T-helper 2 cell treated with Interferon-gamma antibody and Interleukin-4, amounts not matched to agents 5 μg/mL and 100 μg/mL, for 36 hours (primary cell): ENCODE data around the gene TSFM.
A peak's percentile ranks its signal among the peaks of the same experiment; 100 is the strongest.

Experiments
- DNase-seq: peaks from one replicate; pipeline ENCODE4 v3.0.0; 2021; ENCODE audit warnings: low spot score
- H3K27ac Mint-ChIP-seq: one replicate; pipeline ENCODE4 v1.8.0; 2021; ENCODE audit warnings: mild to moderate bottlenecking, mixed read lengths
- H3K27me3 Mint-ChIP-seq: one replicate; pipeline ENCODE4 v1.8.0; 2021; ENCODE audit warnings: low read depth, mixed read lengths
- H3K36me3 Mint-ChIP-seq: one replicate; pipeline ENCODE4 v1.8.0; 2021; ENCODE audit warnings: low read depth, mixed read lengths
- H3K4me1 Mint-ChIP-seq: one replicate; pipeline ENCODE4 v1.8.0; 2021; ENCODE audit warnings: low read depth, mixed read lengths
- H3K4me3 Mint-ChIP-seq: one replicate; pipeline ENCODE4 v1.8.0; 2022; ENCODE audit warnings: mild to moderate bottlenecking, moderate library complexity, mixed read lengths
- H3K9me3 Mint-ChIP-seq: one replicate; pipeline ENCODE4 v1.8.0; 2021; ENCODE audit warnings: mixed read lengths

Gene TSFM

DNA sequence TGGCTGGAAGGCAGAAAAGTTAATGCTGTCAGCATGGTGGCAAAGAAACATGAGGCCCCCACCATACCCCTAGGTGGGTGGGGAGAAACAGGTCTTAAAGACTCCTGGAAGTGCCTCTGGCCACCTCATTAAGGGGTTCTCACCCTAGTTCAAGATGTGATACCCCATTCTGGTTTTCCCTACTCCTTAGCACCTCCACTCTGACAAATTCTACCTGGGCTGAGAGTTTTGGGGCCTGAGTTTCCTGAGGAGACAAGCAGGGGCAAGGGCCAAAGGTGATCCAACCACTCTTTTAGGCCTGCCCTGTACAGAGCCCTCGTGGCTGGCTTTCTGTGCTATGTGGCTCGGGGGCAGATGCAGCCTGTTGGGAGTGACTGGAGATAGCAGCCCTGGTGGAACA, 43.8 kb downstream of the TSFM start:
- H3K36me3 Mint-ChIP-seq: peaks cover 53% of the 10 kb centered on the region
- no peak for DNase-seq
- no peak overlapping the region for H3K4me3 Mint-ChIP-seq
- peaks cover 5% of the 10 kb centered on the region for H3K4me1 Mint-ChIP-seq
- no peak overlapping the region for H3K27ac Mint-ChIP-seq
- no peaks in the 10 kb centered on the region for H3K27me3 Mint-ChIP-seq
- no peaks in the 10 kb centered on the region for H3K9me3 Mint-ChIP-seq

DNA sequence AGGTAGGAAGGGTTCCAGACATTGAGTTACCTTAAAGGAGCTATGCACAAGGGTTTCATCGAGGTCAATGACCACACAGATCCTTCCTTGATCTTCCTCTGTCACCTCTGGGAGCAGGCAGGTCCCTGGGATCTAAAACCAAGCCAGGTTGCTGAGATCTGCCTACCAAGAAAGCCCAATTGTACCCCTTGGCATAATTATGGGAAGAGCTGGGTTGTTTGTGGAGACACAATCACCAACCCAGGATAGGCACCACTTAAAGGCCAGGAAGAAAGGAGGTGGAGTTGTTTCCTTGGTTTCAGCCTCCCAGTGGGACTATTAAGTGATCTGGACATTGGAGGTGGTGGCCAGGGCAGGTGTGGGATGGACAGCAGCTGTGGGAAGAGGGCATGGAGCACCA, 44.4 kb downstream of the TSFM start:
- Mint-ChIP-seq H3K27ac (no peak overlapping the region), H3K27me3 (no peaks in the 10 kb centered on the region), H3K4me1 (peaks cover 9% of the 10 kb centered on the region), H3K4me3 (no peak overlapping the region), H3K36me3 (peaks cover 56% of the 10 kb centered on the region), H3K9me3 (no peaks in the 10 kb centered on the region)
- DNase-seq: no peak

DNA sequence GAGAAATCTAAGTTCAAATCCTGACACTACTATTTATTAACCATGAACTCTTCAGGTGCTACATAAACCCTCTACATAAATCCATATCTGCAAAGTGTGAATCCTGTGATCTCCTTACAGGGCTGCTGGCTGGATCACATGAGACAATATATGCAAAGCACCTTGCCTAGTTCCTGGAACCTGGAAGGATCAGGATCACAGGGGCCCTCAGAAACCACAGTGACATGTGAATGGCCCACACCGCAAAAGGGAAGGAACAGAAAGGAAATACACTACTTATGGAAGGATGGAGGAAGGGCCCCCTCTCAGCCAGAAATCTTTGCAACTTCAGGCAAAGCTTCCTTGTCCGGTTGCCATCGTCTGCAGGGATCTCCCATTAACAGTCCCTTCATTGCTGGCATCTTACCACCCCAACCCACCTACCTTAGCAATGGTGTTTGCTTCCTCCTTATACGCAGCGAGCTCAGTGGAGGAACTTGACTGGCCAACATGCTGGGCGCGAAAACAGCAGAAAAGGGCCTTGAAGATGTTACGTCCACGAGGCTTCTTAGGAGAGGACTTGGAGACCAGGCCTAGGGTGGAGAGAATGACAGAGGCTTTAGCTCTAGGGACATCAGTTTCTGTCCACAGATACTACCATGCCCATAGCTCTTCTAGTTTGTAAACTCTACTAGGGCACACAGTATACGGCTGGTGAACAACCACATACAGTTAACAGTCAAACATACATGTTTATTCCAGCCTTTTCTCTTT, 46.6 kb downstream of the TSFM start:
- no peaks in the 10 kb centered on the region for H3K9me3 Mint-ChIP-seq
- peaks cover 37% of the 10 kb centered on the region for H3K36me3 Mint-ChIP-seq
- no peak for DNase-seq
- no peaks in the 10 kb centered on the region for H3K27me3 Mint-ChIP-seq
- H3K4me3 Mint-ChIP-seq: no peak overlapping the region
- H3K4me1 Mint-ChIP-seq: peaks cover 12% of the 10 kb centered on the region
- H3K27ac Mint-ChIP-seq: no peak overlapping the region

DNA sequence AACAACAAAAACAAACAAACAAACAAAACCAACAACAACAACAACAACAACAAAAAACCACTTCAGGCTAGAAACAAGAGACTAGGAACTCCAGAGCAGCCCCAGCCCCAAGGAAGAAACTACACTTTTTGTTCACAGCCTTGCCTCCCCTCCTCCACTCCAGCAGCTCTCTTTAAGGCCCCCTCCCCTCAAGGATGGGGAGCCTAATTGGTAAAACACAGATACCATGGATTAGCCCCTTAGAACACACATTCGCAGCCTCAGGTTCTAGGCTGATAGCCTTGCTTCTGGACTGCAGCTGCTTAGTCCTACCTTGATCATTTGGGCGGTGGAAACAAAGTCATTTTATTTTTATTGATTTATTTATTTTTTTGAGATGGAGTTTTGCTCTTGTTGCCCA, 47.8 kb downstream of the TSFM start:
- Mint-ChIP-seq H3K4me1 (peaks cover 13% of the 10 kb centered on the region), H3K9me3 (no peaks in the 10 kb centered on the region), H3K27me3 (no peaks in the 10 kb centered on the region), H3K36me3 (peaks cover 29% of the 10 kb centered on the region), H3K27ac (peak overlapping the region; percentile 45), H3K4me3 (no peak overlapping the region)
- DNase-seq: no peak

DNA sequence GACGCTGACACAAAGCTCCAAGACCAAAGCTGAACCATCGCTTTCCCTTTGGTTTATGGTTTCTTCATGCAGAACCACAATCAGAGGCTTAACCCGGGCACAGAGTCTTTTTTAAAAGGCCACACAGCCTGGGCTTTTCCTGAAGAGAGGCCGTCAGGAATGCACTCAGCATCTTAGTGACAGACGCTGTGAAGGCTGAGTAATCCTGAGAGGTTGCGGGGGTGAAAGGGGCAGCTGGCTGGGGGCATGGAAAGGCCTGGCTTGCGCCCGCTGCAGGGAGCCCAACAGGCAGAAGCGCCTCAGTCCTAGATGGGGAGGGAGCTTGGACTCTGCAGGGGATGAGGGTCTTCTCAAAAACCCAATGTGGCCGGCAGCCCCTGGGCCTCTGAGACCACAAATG, 50.4 kb downstream of the TSFM start:
- peaks cover 15% of the 10 kb centered on the region for H3K36me3 Mint-ChIP-seq
- H3K27ac Mint-ChIP-seq: no peak overlapping the region
- DNase-seq: no peak
- no peak overlapping the region for H3K4me3 Mint-ChIP-seq
- H3K4me1 Mint-ChIP-seq: peaks cover 36% of the 10 kb centered on the region
- H3K9me3 Mint-ChIP-seq: no peaks in the 10 kb centered on the region
- H3K27me3 Mint-ChIP-seq: no peaks in the 10 kb centered on the region

DNA sequence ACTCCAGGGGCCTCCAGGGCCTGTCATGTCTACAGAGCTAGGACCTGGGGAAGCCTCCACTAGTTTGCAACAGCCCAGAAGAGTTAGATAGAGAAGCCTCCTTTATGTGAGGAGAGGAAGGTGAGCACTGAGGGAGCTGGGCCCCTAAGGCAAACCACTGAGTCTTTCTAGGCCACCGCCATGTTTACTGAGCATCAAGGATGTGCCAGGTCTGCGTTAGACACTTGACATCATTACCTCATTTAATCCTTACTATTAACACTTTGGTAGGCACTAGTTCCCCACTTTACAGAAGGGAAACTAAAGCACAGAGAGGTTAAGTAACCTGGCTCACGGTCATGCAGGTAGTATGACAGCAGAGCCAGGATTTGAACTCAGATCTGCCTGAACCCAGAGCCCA, 51.1 kb downstream of the TSFM start:
- H3K4me1 Mint-ChIP-seq: peaks cover 43% of the 10 kb centered on the region
- H3K9me3 Mint-ChIP-seq: no peaks in the 10 kb centered on the region
- DNase-seq: no peak
- peaks cover 11% of the 10 kb centered on the region for H3K36me3 Mint-ChIP-seq
- H3K27me3 Mint-ChIP-seq: no peaks in the 10 kb centered on the region
- H3K27ac Mint-ChIP-seq: peak overlapping the region; percentile 47
- no peak overlapping the region for H3K4me3 Mint-ChIP-seq

DNA sequence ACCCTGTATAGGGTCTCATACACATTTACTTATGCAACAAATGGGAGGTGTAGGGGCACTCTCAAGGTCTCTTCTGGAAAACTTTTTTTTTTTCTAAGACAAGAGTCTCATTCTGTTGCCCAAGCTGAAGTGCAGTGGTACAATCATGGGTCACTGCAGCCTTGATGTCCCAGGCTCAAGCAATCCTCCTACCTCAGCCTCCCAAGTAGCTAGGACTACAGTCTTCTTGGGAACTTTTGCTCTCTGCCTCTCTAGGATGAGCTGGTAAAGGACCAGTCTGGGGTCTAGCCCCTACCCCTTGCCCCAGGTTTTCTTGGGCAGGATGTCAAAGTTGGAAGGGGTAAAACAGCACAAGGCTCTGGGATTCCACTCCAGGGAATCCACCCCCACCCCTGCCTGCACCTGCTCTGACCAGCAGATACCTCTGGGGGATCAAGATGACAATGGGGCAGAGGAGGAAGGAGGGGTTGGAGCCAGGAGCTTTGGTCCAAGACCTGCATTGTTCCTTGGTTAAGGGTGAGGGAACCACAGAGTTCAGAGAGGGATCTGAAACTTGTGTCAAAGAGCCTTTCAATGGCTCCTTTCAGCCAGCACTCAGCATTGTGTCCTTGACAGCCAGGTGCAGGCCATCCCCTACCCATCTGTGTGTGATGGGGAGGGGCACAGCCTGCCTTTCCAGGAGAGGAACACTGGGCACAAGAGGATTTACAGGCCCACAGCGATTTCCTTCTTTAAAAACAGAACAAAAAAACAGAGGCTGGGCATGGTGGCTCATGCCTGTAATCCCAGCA, 51.7 kb downstream of the TSFM start:
- Mint-ChIP-seq H3K9me3 (no peaks in the 10 kb centered on the region), H3K4me1 (peaks cover 49% of the 10 kb centered on the region), H3K4me3 (no peak overlapping the region), H3K36me3 (peaks cover 7% of the 10 kb centered on the region), H3K27ac (no peak overlapping the region), H3K27me3 (no peaks in the 10 kb centered on the region)
- no peak for DNase-seq

DNA sequence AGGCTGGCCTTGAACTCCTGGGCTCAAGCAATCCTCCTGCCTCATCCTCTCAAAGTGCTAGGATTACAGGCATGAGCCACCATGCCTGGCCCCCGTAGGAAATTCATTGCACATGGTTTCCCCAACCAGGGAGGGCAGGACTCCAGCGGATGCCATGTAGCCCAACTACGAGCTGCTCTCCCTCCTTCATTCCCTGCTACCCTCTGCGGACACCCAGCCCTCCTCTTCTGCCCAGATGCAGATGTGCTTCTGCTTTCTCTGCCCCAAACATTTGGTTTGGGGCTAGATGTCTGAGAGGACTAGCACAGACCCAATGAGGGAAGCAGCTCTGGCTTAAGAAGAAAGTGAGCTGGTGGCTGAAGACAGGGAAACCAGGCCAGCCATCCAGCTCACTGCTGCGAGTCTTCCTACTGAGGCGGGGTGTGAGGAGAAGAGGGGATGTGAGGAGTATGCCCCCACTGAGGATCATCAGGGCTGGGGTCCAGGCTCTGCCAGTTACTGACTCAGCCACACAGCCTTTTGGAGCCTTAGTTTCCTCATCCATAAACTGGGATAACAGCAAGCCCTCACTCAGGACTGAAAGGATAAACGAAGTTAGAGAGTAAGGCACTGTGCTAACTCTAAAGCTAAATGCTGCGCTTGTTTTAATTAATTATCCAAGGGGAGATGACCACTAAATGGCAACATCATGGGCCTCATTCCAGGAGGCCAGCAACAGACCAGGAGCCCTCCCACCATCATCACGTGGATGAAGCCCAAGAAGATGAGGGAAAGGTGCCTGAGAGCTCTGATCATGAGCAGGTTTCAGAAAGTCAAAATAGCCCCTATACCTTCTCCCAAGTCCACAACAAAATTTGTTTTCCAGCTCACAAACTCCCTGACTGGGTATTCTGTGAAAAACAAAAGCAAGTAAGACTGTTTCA, 53.0 kb downstream of the TSFM start:
- no peaks in the 10 kb centered on the region for H3K9me3 Mint-ChIP-seq
- H3K27ac Mint-ChIP-seq: peak overlapping the region; percentile 87
- peaks cover 52% of the 10 kb centered on the region for H3K4me1 Mint-ChIP-seq
- peaks cover 4% of the 10 kb centered on the region for H3K36me3 Mint-ChIP-seq
- no peaks in the 10 kb centered on the region for H3K27me3 Mint-ChIP-seq
- H3K4me3 Mint-ChIP-seq: peak overlapping the region; percentile 65
- no peak for DNase-seq

DNA sequence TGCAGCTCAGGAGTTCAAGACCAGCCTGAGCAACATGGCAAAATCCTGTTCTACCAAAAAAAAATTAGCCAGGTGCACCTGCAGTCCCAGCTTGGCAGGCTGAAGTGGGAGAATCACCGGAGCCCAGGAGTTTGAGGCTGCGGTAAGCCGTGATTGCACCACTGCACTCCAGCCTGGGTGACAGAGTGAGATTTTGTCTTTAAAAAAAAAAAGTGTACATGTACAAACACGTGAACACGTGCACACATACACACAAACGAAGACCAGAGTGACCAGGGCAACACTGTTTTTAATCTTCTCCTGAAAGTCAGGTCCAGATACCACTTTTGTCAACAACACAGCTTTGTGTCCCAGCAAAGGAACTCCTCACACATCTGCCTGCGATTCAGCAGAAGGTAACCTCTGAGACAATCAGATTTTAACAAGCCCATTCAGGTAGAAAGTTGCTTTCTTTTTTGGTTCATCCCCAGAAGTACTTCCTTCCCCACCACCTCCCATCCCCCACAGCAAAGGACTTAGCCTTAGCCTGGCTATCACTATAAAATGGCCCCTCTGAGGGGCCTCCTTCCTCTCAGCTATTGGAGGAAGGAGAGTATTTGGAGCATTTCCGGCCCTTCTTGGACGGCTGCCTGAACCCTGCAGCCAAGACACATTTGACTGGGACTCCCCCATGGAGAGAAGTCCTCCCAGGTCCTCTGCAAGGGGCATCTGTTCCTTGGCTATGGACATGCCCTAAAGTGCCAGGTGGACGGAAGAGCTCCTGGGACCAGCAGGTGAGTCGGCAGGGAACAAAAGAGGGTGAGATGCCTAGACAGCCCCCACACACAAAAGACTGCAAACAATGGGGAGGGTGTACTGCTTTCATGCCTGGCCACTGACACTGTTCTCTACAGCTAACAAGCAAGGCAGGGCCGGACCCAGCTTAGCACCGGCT, 54.1 kb downstream of the TSFM start:
- peak overlapping the region; percentile 65 for H3K4me3 Mint-ChIP-seq
- peaks cover 55% of the 10 kb centered on the region for H3K4me1 Mint-ChIP-seq
- peak; percentile 32 for DNase-seq
- no peaks in the 10 kb centered on the region for H3K36me3 Mint-ChIP-seq
- H3K9me3 Mint-ChIP-seq: no peaks in the 10 kb centered on the region
- peak overlapping the region; percentile 87 for H3K27ac Mint-ChIP-seq
- no peaks in the 10 kb centered on the region for H3K27me3 Mint-ChIP-seq

DNA sequence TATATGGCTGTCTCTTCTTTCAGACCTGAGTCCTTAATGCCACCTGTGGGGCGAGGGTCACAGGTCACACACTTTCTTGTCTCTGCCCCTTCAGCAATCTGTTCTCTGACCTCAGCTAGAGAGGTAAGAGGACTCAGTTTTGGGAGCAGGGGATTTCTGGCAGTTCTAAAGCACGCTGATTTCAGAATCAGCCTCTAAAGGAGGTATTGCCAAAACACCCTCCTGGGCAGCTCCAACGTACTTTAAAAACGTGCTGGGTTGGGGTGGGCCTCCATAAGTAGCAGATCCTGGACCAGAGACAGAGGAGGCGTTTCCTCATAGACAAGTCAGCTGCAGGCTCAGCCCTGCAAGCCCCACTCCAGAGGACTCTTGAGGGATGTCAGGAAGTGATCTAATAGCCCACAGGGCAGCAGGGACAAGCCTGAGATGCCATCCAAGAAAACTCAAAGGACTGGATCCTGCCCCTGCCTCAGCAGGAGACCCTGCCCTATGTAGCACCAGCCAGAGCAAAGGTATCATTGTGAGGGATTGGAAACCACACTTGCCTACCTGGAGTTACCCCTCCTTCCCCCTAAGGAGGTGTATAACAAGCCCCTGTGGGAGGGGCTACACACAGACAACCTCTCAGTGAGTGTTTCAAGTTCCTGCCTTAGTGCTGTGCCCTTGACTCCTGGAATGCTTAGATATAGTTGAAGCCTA, 55.4 kb downstream of the TSFM start:
- Mint-ChIP-seq H3K4me3 (peak overlapping the region; percentile 62), H3K27me3 (no peaks in the 10 kb centered on the region), H3K4me1 (peaks cover 66% of the 10 kb centered on the region), H3K36me3 (no peaks in the 10 kb centered on the region), H3K27ac (peak overlapping the region; percentile 82), H3K9me3 (no peaks in the 10 kb centered on the region)
- DNase-seq: no peak

DNA sequence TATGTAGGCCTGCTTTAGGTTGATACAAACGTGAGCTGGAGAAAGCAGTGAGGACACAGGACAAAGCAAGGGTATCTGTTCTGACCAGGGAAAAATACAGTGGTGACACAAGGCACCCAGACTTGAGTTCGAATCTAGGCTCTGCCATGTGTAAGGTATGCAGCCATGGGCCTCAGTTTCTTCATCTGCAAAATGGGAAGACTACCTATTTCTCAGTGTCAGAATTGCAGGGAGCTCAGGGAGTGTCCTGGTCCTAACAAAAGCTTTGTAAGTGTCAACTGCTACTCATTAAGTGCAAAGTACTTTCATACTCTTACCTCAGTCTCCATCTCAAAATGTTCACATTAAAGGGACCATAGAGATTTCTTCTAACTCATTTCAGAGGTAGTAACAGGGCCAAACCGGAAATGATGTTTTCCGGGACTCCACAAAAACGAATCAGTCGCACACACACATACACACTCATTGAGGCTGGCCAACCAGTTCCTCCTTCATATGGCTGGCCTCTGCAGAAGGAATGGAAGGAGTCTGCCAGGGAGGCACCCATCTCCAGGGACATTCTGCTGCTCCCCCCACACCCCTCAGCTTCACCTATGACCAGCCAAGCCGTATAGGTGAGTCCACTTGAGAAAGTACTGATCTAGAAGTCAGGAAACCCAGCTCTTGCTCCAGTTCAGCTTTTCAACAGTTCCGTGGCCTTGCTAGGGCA, 56.2 kb downstream of the TSFM start:
- peak; percentile 32 for DNase-seq

DNA sequence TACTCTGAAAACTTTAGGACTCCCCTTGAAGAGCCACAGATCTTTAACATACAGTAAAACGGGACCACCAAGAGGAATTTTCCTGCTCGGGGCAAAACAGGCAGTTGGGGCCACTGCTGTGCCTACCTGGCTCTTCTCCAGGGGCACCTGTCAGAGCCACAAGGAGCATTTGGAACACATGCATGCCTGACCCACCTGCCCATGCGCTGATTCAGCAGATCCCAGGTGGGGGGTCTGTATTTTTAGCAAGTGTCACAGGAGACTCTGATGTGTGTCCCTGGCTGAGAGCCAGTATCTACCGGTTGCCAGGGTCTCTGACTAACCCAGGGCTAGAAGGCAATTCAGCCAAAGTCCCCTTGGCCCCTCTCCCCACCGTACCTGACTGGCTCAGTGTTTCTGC, 57.4 kb downstream of the TSFM start:
- Mint-ChIP-seq H3K9me3 (no peaks in the 10 kb centered on the region), H3K4me3 (no peak overlapping the region), H3K27ac (no peak overlapping the region), H3K27me3 (no peaks in the 10 kb centered on the region), H3K4me1 (peaks cover 78% of the 10 kb centered on the region), H3K36me3 (peaks cover 8% of the 10 kb centered on the region)
- no peak for DNase-seq

More for the DNA sequence above, 56.2 kb downstream of the TSFM start:
- no peaks in the 10 kb centered on the region for H3K27me3 Mint-ChIP-seq
- no peaks in the 10 kb centered on the region for H3K9me3 Mint-ChIP-seq
- H3K27ac Mint-ChIP-seq: peak overlapping the region; percentile 82
- peaks cover 69% of the 10 kb centered on the region for H3K4me1 Mint-ChIP-seq
- peak overlapping the region; percentile 53 for H3K4me3 Mint-ChIP-seq
- peaks cover 4% of the 10 kb centered on the region for H3K36me3 Mint-ChIP-seq
